HepG2 (cell line): Measurements from ENCODE around the gene NREP. TPM values are rescaled to one million over a fixed set of nuclear protein-coding genes. Genes with fewer than 3 reads are reported as not detected.

Source experiments
- ATAC-seq: fragments of 200-7000 bp; cut with Tn5 transposase; 3 replicates; pipeline ENCODE4 v1.9.1; 2020; ENCODE audit warnings: mild to moderate bottlenecking, moderate library complexity
- BruUV-seq: library from RNA; stranded (reverse); fragments of 400-500 nt; replicated peaks from 2 replicates; lab custom pipeline; 2021; lab: Mats Ljungman, UMichigan
- CTCF ChIA-PET: fragments of 300-600 bp; formaldehyde crosslinking; extraction: SDS; loops from one replicate; lab custom pipeline; 2021; ENCODE audit warnings: low total read pairs, inconsistent platforms, low intra/inter-chr PET ratio; lab: Yijun Ruan, JAX
- POLR2A ChIA-PET: fragments of 350-600 bp; sonication (Branson Sonifier 250); formaldehyde crosslinking; loops from one replicate; lab custom pipeline; 2020; ENCODE audit warnings: antibody characterized with exemption, inconsistent platforms; lab: Yijun Ruan, JAX
- DNase-seq: peaks from one replicate; pipeline ENCODE4 v3.0.0-alpha.2; 2015; ENCODE audit warnings: low spot score
- FAIRE-seq: peaks from 3 replicates; lab custom pipeline; 2011; peaks lifted over from hg19 to GRCh38; lab: Jason Lieb, UNC
- H2AFZ ChIP-seq: one replicate; pipeline ENCODE4 v1.6.1; 2011; ENCODE audit warnings: low read length, inconsistent platforms
- H3K27ac ChIP-seq: fragments of 300-600 bp; 3 replicates; pipeline ENCODE4 v1.8.0; 2011; ENCODE audit warnings: mixed run types, mild to moderate bottlenecking, mixed read lengths, low read length, inconsistent platforms; ENCODE audit not compliant: insufficient read depth; ENCODE audit errors: extremely low read length
- H3K27me3 ChIP-seq, 2 experiments: fragments of 200-600 bp in 1 of 2; 2 replicates in 1 of 2; 3 replicates in 1 of 2; pipeline versions ENCODE4 v1.6.0 to v1.8.0; 2011; ENCODE audit warnings: low read length in 2 of 2, mild to moderate bottlenecking in 2 of 2, moderate library complexity in 2 of 2, inconsistent platforms in 1 of 2; ENCODE audit not compliant: insufficient read depth in 2 of 2, control insufficient read depth in 1 of 2
- H3K36me3 ChIP-seq, 2 experiments: fragments of 200-600 bp in 1 of 2; replicated peaks in 1 of 2; 2 replicates in 1 of 2; 3 replicates in 1 of 2; pipeline versions ENCODE4 v1.5.1 to v1.8.0; 2011; ENCODE audit warnings: low read length in 2 of 2, inconsistent platforms in 1 of 2; ENCODE audit not compliant: insufficient read depth in 2 of 2, control insufficient read depth in 1 of 2
- H3K4me1 ChIP-seq: 2 replicates; pipeline ENCODE4 v1.5.1; 2012; ENCODE audit warnings: low read length, inconsistent platforms; ENCODE audit not compliant: insufficient read depth
- H3K4me2 ChIP-seq: 2 replicates; pipeline ENCODE4 v1.6.0; 2011; ENCODE audit warnings: low read depth, low read length, inconsistent platforms
- H3K4me3 ChIP-seq, 3 experiments: fragments of 200-600 bp in 1 of 3; sonication (generic), shearing (Covaris generic) in 1 of 3; replicated peaks in 1 of 3; 2 replicates each; pipeline ENCODE4 v1.5.1; 2011 to 2016; ENCODE audit warnings: low read length in 3 of 3, inconsistent platforms in 2 of 3, low read depth in 2 of 3, mild to moderate bottlenecking in 2 of 3, control low read depth in 1 of 3, mixed read lengths in 1 of 3; ENCODE audit not compliant: insufficient read depth in 1 of 3
- H3K79me2 ChIP-seq: one replicate; pipeline ENCODE4 v1.6.1; 2011; ENCODE audit warnings: low read length, inconsistent platforms; ENCODE audit not compliant: insufficient read depth
- H3K9ac ChIP-seq: 2 replicates; pipeline ENCODE4 v1.6.0; 2011; ENCODE audit warnings: mild to moderate bottlenecking, low read depth, low read length, inconsistent platforms; ENCODE audit not compliant: insufficient read depth
- H3K9me3 ChIP-seq: 2 replicates; pipeline ENCODE4 v1.5.1; 2012; ENCODE audit warnings: mild to moderate bottlenecking, low read length
- H4K20me1 ChIP-seq: 2 replicates; pipeline ENCODE4 v1.6.0; 2011; ENCODE audit warnings: inconsistent platforms, mild to moderate bottlenecking, low read length, moderate library complexity; ENCODE audit not compliant: insufficient read depth
- ESRRA ChIP-seq: sonication (generic); formaldehyde crosslinking; IDR thresholded peaks from 2 replicates; pipeline ENCODE4 v1.5.1; 2020; ENCODE audit warnings: mild to moderate bottlenecking, low read depth, missing genetic modification reagents
- FOXO1 ChIP-seq: sonication (generic); formaldehyde crosslinking; IDR thresholded peaks from 2 replicates; pipeline ENCODE4 v1.4.0; 2020; ENCODE audit warnings: missing genetic modification reagents
- POLR2G ChIP-seq: fragments of 200-400 bp; formaldehyde crosslinking; IDR thresholded peaks from 2 replicates; pipeline ENCODE4 v1.6.1; 2018; ENCODE audit warnings: mild to moderate bottlenecking, low read depth, low read length, moderate library complexity
- SAFB2 ChIP-seq: sonication (generic); formaldehyde crosslinking; IDR thresholded peaks from 2 replicates; pipeline ENCODE4 v1.5.1; 2020; ENCODE audit warnings: missing genetic modification reagents, low read depth, mild to moderate bottlenecking, borderline replicate concordance
- SMC3 ChIP-seq: IDR thresholded peaks from 2 replicates; pipeline ENCODE4 v1.6.1; 2011; ENCODE audit warnings: low read length, improper control_type of control experiment
- SUZ12 ChIP-seq: fragments of 150-350 bp; IDR thresholded peaks from 2 replicates; pipeline ENCODE4 v1.6.1; 2014; ENCODE audit warnings: low read depth, low read length
- ZFP1 ChIP-seq: IDR thresholded peaks from 2 replicates; pipeline ENCODE4 v1.6.1; 2016
- ZNF484 ChIP-seq: sonication (generic); formaldehyde crosslinking; IDR thresholded peaks from 2 replicates; pipeline ENCODE4 v1.5.1; 2020; ENCODE audit warnings: mild to moderate bottlenecking, low read depth, missing genetic modification reagents, borderline replicate concordance
- WGBS: methylation state at CpG from one replicate; pipeline ENCODE4 v1.1.6; 2017; ENCODE audit warnings: low lambda C conversion rate; 5-methylcytosine and 5-hydroxymethylcytosine counted together
- in situ Hi-C: cut with HindIII; loops from 2 replicates; pipeline ENCODE4 v1.10.0; 2017; ENCODE audit warnings: low pct_unique_long_range_greater_than_20kb; ENCODE audit not compliant: extremely low pct_ligation_motif_present
- intact Hi-C: fragments of 100-400 bp; cut with micrococcal nuclease; formaldehyde crosslinking; loops from one replicate; pipeline ENCODE4 v1.10.0; 2022; ENCODE audit not compliant: unreplicated experiment
- polyA plus RNA-seq, 8 experiments: library from polyadenylated mRNA; depleted of rRNA in 3 of 8; stranded (reverse) in 7 of 8; unstranded in 1 of 8; fragments of >200 nt; fragmentation: Illumina TruSeq in 4 of 8; extraction: Trizol in 4 of 8; gene quantifications; 2 replicates each; pipeline versions ENCODE4 v1.2.1 to v1.2.3, GENCODE V29; 2011 to 2016; ENCODE audit warnings: low read depth in 4 of 8, missing spikeins in 1 of 8, mixed read lengths in 1 of 8; ENCODE audit not compliant: insufficient read depth in 1 of 8
- total RNA-seq, 5 experiments: library from RNA; depleted of rRNA; stranded (reverse); fragments of >200 nt; fragmentation: Illumina TruSeq; extraction: Trizol; gene quantifications; 2 replicates each; pipeline ENCODE4 v1.2.3, GENCODE V29; 2016; ENCODE audit warnings: low read depth in 1 of 5
- TF ChIP-seq, protein P1 (sequence below): sonication (generic); formaldehyde crosslinking; IDR thresholded peaks from 2 replicates; pipeline ENCODE4 v1.8.0; 2022; ENCODE audit warnings: missing genetic modification reagents, mild to moderate bottlenecking, inconsistent platforms, borderline replicate concordance
- TF ChIP-seq, protein P2 (sequence below): sonication (generic); formaldehyde crosslinking; conservative IDR thresholded peaks from 2 replicates; pipeline ENCODE4 v1.8.1; 2023; ENCODE audit warnings: missing genetic modification reagents

The NREP gene
- total and polyA plus RNA-seq, 2 of the 13 experiments (the other 11 are each of a cell fraction or from before 2014, with no cell fraction given), result 40.5 to 102 TPM

DNA sequence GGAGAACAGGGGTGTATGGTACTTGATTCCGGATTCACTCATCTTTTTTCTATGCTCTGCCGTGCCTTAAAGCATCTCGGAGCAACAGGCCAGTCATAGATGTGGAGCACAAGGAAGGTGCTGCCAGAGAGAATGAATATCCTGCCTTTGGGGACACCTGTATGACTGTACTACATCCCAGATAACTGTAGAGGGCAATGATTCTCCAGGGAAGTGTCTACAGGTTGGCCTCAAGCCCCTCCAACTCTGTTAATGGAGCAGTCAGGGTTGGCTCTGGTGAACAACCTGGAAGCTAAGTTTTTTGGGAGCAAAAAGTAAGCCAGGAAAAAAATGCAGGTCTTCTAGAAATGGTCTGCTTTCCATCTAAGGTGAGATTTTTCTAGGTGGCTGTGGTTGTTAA, 71.0 kb downstream of the NREP start (continued):
- TF ChIP-seq, protein P1, sequence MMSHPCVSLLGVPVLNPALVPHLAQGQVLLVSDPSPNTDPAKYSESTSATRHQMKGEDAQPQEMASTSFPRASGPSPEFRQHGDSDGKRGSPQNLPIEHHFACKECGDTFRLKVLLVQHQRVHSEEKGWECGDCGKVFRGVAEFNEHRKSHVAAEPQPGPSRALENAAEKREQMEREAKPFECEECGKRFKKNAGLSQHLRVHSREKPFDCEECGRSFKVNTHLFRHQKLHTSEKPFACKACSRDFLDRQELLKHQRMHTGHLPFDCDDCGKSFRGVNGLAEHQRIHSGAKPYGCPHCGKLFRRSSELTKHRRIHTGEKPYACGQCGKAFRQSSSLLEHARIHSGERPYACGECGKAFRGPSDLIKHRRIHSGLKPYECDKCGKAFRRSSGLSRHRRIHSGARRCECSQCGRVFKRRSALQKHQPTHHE, result no peak
- TF ChIP-seq SMC3, result peak; percentile 85
- no peak for TF ChIP-seq SUZ12
- no peak for TF ChIP-seq SAFB2
- TF ChIP-seq ESRRA (CRISPR knock-in tag), result no peak
- no peak for TF ChIP-seq ZNF484 (CRISPR knock-in tag)
- TF ChIP-seq, protein P2, sequence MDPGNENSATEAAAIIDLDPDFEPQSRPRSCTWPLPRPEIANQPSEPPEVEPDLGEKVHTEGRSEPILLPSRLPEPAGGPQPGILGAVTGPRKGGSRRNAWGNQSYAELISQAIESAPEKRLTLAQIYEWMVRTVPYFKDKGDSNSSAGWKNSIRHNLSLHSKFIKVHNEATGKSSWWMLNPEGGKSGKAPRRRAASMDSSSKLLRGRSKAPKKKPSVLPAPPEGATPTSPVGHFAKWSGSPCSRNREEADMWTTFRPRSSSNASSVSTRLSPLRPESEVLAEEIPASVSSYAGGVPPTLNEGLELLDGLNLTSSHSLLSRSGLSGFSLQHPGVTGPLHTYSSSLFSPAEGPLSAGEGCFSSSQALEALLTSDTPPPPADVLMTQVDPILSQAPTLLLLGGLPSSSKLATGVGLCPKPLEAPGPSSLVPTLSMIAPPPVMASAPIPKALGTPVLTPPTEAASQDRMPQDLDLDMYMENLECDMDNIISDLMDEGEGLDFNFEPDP, result no peak
- TF ChIP-seq FOXO1 (CRISPR knock-in tag), result no peak
- TF ChIP-seq POLR2G, result no peak

DNA sequence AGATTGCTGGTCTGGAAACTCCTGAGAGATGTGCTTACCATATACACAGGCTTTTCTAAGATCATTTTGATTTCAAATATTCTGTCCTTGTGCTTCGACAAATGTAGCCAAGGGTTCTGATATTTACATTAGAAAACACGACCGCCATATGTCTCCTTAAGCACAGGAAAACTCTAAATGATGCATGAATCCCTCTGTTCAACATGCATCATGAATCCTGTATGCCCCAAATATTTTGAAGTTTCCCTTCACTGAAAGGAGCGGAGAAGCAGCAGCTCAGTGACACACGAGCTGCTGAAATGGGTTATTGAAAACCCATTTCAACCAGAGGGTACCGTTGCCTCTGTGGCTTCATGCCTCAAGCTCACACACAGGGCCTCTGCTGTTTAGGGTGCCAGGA, 74.4 kb downstream of the NREP start:
- no TSS peak for BruUV-seq

More for the DNA sequence above, 74.4 kb downstream of the NREP start:
- ATAC-seq (no peak), DNase-seq (no peak), FAIRE-seq (no peak)
- ChIA-PET CTCF (no interaction called here), POLR2A (interaction anchor here (0.6 kb wide), 1 partner anchor 74 kb away, joined by 3 read pairs; the partner anchor contains the start of gene NREP)
- H2AFZ ChIP-seq, result no peak overlapping the region
- H3K9ac ChIP-seq, result no peak overlapping the region
- 84% methylated on average over 6 of the region's 6 CpGs for WGBS
- no peak overlapping the region for H3K27ac ChIP-seq
- no peaks in the 10 kb centered on the region for H3K9me3 ChIP-seq
- intact Hi-C loops (loop anchor here (5.0 to 10.0 kb wide), 2 partner anchors 130 to 132 kb away; no protein-coding TSS in a partner anchor), in situ Hi-C loops (no loop called here)
- H3K36me3 ChIP-seq, result no peaks in the 10 kb centered on the region
- TF ChIP-seq ZFP1, result no peak
- no peaks in the 10 kb centered on the region for H4K20me1 ChIP-seq
- H3K27me3 ChIP-seq, result peaks cover 0 to 4% of the 10 kb centered on the region in 2 experiments; a peak in 2 of 5 replicates
- peaks cover 25% of the 10 kb centered on the region for H3K4me1 ChIP-seq
- no peak overlapping the region for H3K4me3 ChIP-seq
- no peaks in the 10 kb centered on the region for H3K79me2 ChIP-seq
- H3K4me2 ChIP-seq, result no peak overlapping the region
